GM23338 (cell line): ENCODE results near the gene CHRDL2. TPM values are rescaled to one million over a fixed set of nuclear protein-coding genes. Genes with fewer than 3 reads are reported as not detected.

ENCODE experiments used
- ATAC-seq: fragments of 200-7000 bp; cut with Tn5 transposase; 3 replicates; pipeline ENCODE4 v1.9.1; 2020
- DNase-seq: peaks from one replicate; pipeline ENCODE4 v3.0.0-alpha.2; 2015; ENCODE audit warnings: low spot score
- H2AFZ ChIP-seq: fragments of 200-600 bp; sonication (generic); 2 replicates; pipeline ENCODE4 v1.8.0; 2016; ENCODE audit warnings: antibody characterized with exemption, mild to moderate bottlenecking, moderate library complexity
- H3F3A ChIP-seq: fragments of 200-600 bp; sonication (generic); replicated peaks from 2 replicates; pipeline ENCODE4 v1.8.0; 2017; ENCODE audit warnings: antibody characterized with exemption, mixed run types, low read depth
- H3K27ac ChIP-seq: fragments of 200-600 bp; sonication (generic); 2 replicates; pipeline ENCODE4 v1.6.1; 2016; ENCODE audit warnings: low read depth
- H3K27me3 ChIP-seq: fragments of 200-600 bp; sonication (generic); 2 replicates; pipeline ENCODE4 v1.8.0; 2016; ENCODE audit warnings: mild to moderate bottlenecking, mixed run types, moderate library complexity; ENCODE audit not compliant: insufficient read depth
- H3K36me3 ChIP-seq: fragments of 200-600 bp; sonication (generic); 2 replicates; pipeline ENCODE4 v1.8.0; 2016; ENCODE audit warnings: mild to moderate bottlenecking; ENCODE audit not compliant: insufficient read depth
- H3K4me1 ChIP-seq: fragments of 200-600 bp; sonication (generic); 2 replicates; pipeline ENCODE4 v1.8.0; 2016; ENCODE audit warnings: mild to moderate bottlenecking, moderate library complexity; ENCODE audit not compliant: insufficient read depth
- H3K4me2 ChIP-seq: fragments of 200-600 bp; sonication (generic); 2 replicates; pipeline ENCODE4 v1.7.1; 2017; ENCODE audit warnings: mixed run types
- H3K4me3 ChIP-seq: fragments of 200-600 bp; sonication (generic); 2 replicates; pipeline ENCODE4 v1.6.1; 2016; ENCODE audit warnings: mixed run types
- H3K79me2 ChIP-seq: fragments of 200-600 bp; sonication (generic); replicated peaks from 2 replicates; pipeline ENCODE4 v1.8.0; 2017; ENCODE audit warnings: mild to moderate bottlenecking; ENCODE audit not compliant: insufficient read depth
- H3K9me2 ChIP-seq: fragments of 200-600 bp; sonication (generic); 2 replicates; pipeline ENCODE4 v1.8.0; 2017; ENCODE audit not compliant: insufficient read depth
- H4K20me1 ChIP-seq: fragments of 200-600 bp; sonication (generic); replicated peaks from 2 replicates; pipeline ENCODE4 v1.8.0; 2017; ENCODE audit warnings: mild to moderate bottlenecking; ENCODE audit not compliant: insufficient read depth
- H3K27ac Mint-ChIP-seq: 2 replicates; pipeline ENCODE4 v1.8.0; 2020; ENCODE audit warnings: inconsistent platforms, mild to moderate bottlenecking, moderate library complexity, mixed read lengths
- H3K27me3 Mint-ChIP-seq: 3 replicates; pipeline ENCODE4 v1.8.0; 2022; ENCODE audit warnings: low read depth, mild to moderate bottlenecking, moderate library complexity, mixed read lengths, inconsistent platforms; ENCODE audit not compliant: insufficient read depth, poor library complexity
- H3K36me3 Mint-ChIP-seq: 3 replicates; pipeline ENCODE4 v1.8.0; 2021; ENCODE audit warnings: low read depth, mild to moderate bottlenecking, inconsistent platforms, moderate library complexity, mixed read lengths
- H3K4me1 Mint-ChIP-seq: 3 replicates; pipeline ENCODE4 v1.8.0; 2020; ENCODE audit warnings: mild to moderate bottlenecking, inconsistent platforms, mixed read lengths
- H3K4me3 Mint-ChIP-seq: 3 replicates; pipeline ENCODE4 v1.8.0; 2021; ENCODE audit warnings: moderate library complexity, mild to moderate bottlenecking, inconsistent platforms, mixed read lengths
- H3K9me3 Mint-ChIP-seq: 3 replicates; pipeline ENCODE4 v1.8.0; 2020; ENCODE audit warnings: moderate library complexity, mild to moderate bottlenecking, inconsistent platforms, mixed read lengths
- CREB1 ChIP-seq: fragments of 250-450 bp; sonication (Bioruptor Pico); IDR thresholded peaks from 2 replicates; pipeline ENCODE4 v1.5.0; 2020; ENCODE audit warnings: low read depth, mild to moderate bottlenecking, moderate library complexity
- ETS1 ChIP-seq: IDR thresholded peaks from 2 replicates; pipeline ENCODE4 v1.6.1; 2016; ENCODE audit warnings: antibody characterized with exemption
- EZH2 ChIP-seq: fragments of 200-600 bp; sonication (generic); IDR thresholded peaks from one replicate; pipeline ENCODE4 v1.8.0; 2017; ENCODE audit warnings: antibody characterized with exemption, mild to moderate bottlenecking, low read depth; ENCODE audit not compliant: unreplicated experiment
- EZH2phosphoT487 ChIP-seq: fragments of 200-600 bp; sonication (generic); IDR thresholded peaks from one replicate; pipeline ENCODE4 v1.8.1; 2018; ENCODE audit warnings: antibody characterized with exemption; ENCODE audit not compliant: unreplicated experiment
- JUNB ChIP-seq: IDR thresholded peaks from one replicate; pipeline ENCODE4 v1.6.1; 2016; ENCODE audit warnings: antibody characterized with exemption; ENCODE audit not compliant: unreplicated experiment
- NANOG ChIP-seq: IDR thresholded peaks from 2 replicates; pipeline ENCODE4 v1.6.1; 2016; ENCODE audit warnings: antibody characterized with exemption, borderline replicate concordance
- POLR2AphosphoS5 ChIP-seq: IDR thresholded peaks from 2 replicates; pipeline ENCODE4 v1.6.1; 2016; ENCODE audit warnings: antibody characterized with exemption, low read depth
- STAT1 ChIP-seq: IDR thresholded peaks from one replicate; pipeline ENCODE4 v1.6.1; 2016; ENCODE audit warnings: antibody characterized with exemption; ENCODE audit not compliant: unreplicated experiment
- ZNF114 ChIP-seq: fragments of 250-450 bp; sonication (Bioruptor Pico); IDR thresholded peaks from 2 replicates; pipeline ENCODE4 v1.5.0; 2020; ENCODE audit warnings: mild to moderate bottlenecking, moderate library complexity
- ZNF331 ChIP-seq: fragments of 250-450 bp; sonication (Bioruptor Pico); IDR thresholded peaks from 2 replicates; pipeline ENCODE4 v1.5.0; 2020; ENCODE audit warnings: low read depth, mild to moderate bottlenecking, moderate library complexity
- polyA plus RNA-seq: library from polyadenylated mRNA; unstranded; fragments of >200 nt; fragmentation: Nextera tagmentation; extraction: Ambion mirVana; gene quantifications from 2 replicates; pipeline ENCODE4 v1.2.1, GENCODE V29; 2016
- total RNA-seq: library from RNA; depleted of rRNA; stranded (reverse); fragments of >200 nt; shearing (Covaris generic); gene quantifications from 2 replicates; pipeline ENCODE4 v1.2.3, GENCODE V29; 2014
- TF ChIP-seq, protein P1 (sequence below): IDR thresholded peaks from one replicate; pipeline ENCODE4 v1.6.1; 2018; ENCODE audit warnings: antibody characterized with exemption; ENCODE audit not compliant: unreplicated experiment
- TF ChIP-seq, protein P2 (sequence below): fragments of 250-450 bp; sonication (Bioruptor Pico); IDR thresholded peaks from 2 replicates; pipeline ENCODE4 v1.5.0; 2020; ENCODE audit warnings: mild to moderate bottlenecking, moderate library complexity
- TF ChIP-seq, protein P3 (sequence below), 2 experiments: fragments of 200-600 bp in 1 of 2; sonication (generic) in 1 of 2; conservative IDR thresholded peaks; 2 replicates each; pipeline versions ENCODE4 v1.5.1 to v1.6.1; 2016 to 2017; ENCODE audit warnings: antibody characterized with exemption in 2 of 2, low read depth in 2 of 2, mild to moderate bottlenecking in 2 of 2, moderate library complexity in 1 of 2

The CHRDL2 gene
- total and polyA plus RNA-seq, 2 experiments from 2014 or later: 0.21 TPM; not detected in 1

- Mint-ChIP-seq H3K9me3 (no peaks in the 10 kb centered on the region), H3K27me3 (no peaks in the 10 kb centered on the region), H3K27ac (no peak overlapping the region), H3K4me3 (no peak overlapping the region), H3K4me1 (no peaks in the 10 kb centered on the region), H3K36me3 (no peaks in the 10 kb centered on the region)
- DNase-seq (no peak), ATAC-seq (no peak)
- H3K27me3 ChIP-seq: no peaks in the 10 kb centered on the region
- no peak overlapping the region for H3K4me3 ChIP-seq
- no peaks in the 10 kb centered on the region for H3F3A ChIP-seq
- no peaks in the 10 kb centered on the region for H3K36me3 ChIP-seq
- peaks cover 60% of the 10 kb centered on the region for H3K79me2 ChIP-seq
- TF ChIP-seq POLR2AphosphoS5 (no peak), ZNF114 (CRISPR knock-in tag) (no peak), CREB1 (no peak), JUNB (no peak), NANOG (no peak), EZH2phosphoT487 (no peak), STAT1 (no peak), EZH2 (no peak), ZNF331 (CRISPR knock-in tag) (no peak), ETS1 (no peak)
- TF ChIP-seq, protein P1, sequence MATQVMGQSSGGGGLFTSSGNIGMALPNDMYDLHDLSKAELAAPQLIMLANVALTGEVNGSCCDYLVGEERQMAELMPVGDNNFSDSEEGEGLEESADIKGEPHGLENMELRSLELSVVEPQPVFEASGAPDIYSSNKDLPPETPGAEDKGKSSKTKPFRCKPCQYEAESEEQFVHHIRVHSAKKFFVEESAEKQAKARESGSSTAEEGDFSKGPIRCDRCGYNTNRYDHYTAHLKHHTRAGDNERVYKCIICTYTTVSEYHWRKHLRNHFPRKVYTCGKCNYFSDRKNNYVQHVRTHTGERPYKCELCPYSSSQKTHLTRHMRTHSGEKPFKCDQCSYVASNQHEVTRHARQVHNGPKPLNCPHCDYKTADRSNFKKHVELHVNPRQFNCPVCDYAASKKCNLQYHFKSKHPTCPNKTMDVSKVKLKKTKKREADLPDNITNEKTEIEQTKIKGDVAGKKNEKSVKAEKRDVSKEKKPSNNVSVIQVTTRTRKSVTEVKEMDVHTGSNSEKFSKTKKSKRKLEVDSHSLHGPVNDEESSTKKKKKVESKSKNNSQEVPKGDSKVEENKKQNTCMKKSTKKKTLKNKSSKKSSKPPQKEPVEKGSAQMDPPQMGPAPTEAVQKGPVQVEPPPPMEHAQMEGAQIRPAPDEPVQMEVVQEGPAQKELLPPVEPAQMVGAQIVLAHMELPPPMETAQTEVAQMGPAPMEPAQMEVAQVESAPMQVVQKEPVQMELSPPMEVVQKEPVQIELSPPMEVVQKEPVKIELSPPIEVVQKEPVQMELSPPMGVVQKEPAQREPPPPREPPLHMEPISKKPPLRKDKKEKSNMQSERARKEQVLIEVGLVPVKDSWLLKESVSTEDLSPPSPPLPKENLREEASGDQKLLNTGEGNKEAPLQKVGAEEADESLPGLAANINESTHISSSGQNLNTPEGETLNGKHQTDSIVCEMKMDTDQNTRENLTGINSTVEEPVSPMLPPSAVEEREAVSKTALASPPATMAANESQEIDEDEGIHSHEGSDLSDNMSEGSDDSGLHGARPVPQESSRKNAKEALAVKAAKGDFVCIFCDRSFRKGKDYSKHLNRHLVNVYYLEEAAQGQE: no peak
- TF ChIP-seq, protein P2, sequence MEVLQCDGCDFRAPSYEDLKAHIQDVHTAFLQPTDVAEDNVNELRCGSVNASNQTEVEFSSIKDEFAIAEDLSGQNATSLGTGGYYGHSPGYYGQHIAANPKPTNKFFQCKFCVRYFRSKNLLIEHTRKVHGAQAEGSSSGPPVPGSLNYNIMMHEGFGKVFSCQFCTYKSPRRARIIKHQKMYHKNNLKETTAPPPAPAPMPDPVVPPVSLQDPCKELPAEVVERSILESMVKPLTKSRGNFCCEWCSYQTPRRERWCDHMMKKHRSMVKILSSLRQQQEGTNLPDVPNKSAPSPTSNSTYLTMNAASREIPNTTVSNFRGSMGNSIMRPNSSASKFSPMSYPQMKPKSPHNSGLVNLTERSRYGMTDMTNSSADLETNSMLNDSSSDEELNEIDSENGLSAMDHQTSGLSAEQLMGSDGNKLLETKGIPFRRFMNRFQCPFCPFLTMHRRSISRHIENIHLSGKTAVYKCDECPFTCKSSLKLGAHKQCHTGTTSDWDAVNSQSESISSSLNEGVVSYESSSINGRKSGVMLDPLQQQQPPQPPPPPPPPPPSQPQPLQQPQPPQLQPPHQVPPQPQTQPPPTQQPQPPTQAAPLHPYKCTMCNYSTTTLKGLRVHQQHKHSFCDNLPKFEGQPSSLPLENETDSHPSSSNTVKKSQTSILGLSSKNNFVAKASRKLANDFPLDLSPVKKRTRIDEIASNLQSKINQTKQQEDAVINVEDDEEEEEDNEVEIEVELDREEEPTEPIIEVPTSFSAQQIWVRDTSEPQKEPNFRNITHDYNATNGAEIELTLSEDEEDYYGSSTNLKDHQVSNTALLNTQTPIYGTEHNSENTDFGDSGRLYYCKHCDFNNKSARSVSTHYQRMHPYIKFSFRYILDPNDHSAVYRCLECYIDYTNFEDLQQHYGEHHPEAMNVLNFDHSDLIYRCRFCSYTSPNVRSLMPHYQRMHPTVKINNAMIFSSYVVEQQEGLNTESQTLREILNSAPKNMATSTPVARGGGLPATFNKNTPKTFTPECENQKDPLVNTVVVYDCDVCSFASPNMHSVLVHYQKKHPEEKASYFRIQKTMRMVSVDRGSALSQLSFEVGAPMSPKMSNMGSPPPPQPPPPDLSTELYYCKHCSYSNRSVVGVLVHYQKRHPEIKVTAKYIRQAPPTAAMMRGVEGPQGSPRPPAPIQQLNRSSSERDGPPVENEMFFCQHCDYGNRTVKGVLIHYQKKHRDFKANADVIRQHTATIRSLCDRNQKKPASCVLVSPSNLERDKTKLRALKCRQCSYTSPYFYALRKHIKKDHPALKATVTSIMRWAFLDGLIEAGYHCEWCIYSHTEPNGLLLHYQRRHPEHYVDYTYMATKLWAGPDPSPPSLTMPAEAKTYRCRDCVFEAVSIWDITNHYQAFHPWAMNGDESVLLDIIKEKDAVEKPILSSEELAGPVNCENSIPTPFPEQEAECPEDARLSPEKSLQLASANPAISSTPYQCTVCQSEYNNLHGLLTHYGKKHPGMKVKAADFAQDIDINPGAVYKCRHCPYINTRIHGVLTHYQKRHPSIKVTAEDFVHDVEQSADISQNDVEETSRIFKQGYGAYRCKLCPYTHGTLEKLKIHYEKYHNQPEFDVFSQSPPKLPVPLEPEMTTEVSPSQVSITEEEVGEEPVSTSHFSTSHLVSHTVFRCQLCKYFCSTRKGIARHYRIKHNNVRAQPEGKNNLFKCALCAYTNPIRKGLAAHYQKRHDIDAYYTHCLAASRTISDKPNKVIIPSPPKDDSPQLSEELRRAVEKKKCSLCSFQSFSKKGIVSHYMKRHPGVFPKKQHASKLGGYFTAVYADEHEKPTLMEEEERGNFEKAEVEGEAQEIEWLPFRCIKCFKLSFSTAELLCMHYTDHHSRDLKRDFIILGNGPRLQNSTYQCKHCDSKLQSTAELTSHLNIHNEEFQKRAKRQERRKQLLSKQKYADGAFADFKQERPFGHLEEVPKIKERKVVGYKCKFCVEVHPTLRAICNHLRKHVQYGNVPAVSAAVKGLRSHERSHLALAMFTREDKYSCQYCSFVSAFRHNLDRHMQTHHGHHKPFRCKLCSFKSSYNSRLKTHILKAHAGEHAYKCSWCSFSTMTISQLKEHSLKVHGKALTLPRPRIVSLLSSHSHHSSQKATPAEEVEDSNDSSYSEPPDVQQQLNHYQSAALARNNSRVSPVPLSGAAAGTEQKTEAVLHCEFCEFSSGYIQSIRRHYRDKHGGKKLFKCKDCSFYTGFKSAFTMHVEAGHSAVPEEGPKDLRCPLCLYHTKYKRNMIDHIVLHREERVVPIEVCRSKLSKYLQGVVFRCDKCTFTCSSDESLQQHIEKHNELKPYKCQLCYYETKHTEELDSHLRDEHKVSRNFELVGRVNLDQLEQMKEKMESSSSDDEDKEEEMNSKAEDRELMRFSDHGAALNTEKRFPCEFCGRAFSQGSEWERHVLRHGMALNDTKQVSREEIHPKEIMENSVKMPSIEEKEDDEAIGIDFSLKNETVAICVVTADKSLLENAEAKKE: no peak
- TF ChIP-seq, protein P3, sequence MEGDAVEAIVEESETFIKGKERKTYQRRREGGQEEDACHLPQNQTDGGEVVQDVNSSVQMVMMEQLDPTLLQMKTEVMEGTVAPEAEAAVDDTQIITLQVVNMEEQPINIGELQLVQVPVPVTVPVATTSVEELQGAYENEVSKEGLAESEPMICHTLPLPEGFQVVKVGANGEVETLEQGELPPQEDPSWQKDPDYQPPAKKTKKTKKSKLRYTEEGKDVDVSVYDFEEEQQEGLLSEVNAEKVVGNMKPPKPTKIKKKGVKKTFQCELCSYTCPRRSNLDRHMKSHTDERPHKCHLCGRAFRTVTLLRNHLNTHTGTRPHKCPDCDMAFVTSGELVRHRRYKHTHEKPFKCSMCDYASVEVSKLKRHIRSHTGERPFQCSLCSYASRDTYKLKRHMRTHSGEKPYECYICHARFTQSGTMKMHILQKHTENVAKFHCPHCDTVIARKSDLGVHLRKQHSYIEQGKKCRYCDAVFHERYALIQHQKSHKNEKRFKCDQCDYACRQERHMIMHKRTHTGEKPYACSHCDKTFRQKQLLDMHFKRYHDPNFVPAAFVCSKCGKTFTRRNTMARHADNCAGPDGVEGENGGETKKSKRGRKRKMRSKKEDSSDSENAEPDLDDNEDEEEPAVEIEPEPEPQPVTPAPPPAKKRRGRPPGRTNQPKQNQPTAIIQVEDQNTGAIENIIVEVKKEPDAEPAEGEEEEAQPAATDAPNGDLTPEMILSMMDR (conservative IDR thresholded peaks at IDR 0.05; ENCODE audit: low read depth in 2 of 2): no peak
- H2AFZ ChIP-seq: no peak overlapping the region
- H3K4me2 ChIP-seq: no peak overlapping the region
- H3K27ac ChIP-seq: no peak overlapping the region
- no peaks in the 10 kb centered on the region for H3K9me2 ChIP-seq
- no peaks in the 10 kb centered on the region for H3K4me1 ChIP-seq
- H4K20me1 ChIP-seq: 0 out of 2 replicates have a peak, but pooled peaks cover 15% of the 10 kb centered on the region
Observed at GRCh38 chr11:74771139-74771538, 39.9 kb upstream of the CHRDL2 start.
